NCI-H2171 (cell line): ENCODE data around the gene CFAP61.

Source experiments
- DNase-seq: peaks from one replicate; lab custom pipeline; 2025; lab: John Stamatoyannopoulos, UW

The CFAP61 gene

GRCh38 chr20:20037960-20038359, 14.4 kb upstream of the CFAP61 start:
- no peak for DNase-seq

- no peak for DNase-seq
These were observed 13.7 kb upstream of the CFAP61 start for GRCh38 chr20:20038586-20038985.

GRCh38 chr20:20039752-20040387, 12.5 kb upstream of the CFAP61 start:
- DNase-seq: no peak

- DNase-seq: no peak
These were observed 612 bp upstream of the CFAP61 start for GRCh38 chr20:20051767-20052073.

GRCh38 chr20:20060234-20060998, 8.1 kb downstream of the CFAP61 start:
- DNase-seq: no peak

GRCh38 chr20:20063941-20064702, 11.8 kb downstream of the CFAP61 start:
- no peak for DNase-seq

GRCh38 chr20:20065361-20065760, 13.0 kb downstream of the CFAP61 start:
- DNase-seq: no peak

- DNase-seq: no peak
These were observed 18.8 kb downstream of the CFAP61 start for GRCh38 chr20:20070871-20071726.

GRCh38 chr20:20073801-20074371, 21.6 kb downstream of the CFAP61 start:
- peak; percentile 83 for DNase-seq

GRCh38 chr20:20075032-20075431, 22.7 kb downstream of the CFAP61 start:
- no peak for DNase-seq

GRCh38 chr20:20076297-20077065, 24.1 kb downstream of the CFAP61 start:
- no peak for DNase-seq

- DNase-seq: no peak
These were observed 25.7 kb downstream of the CFAP61 start for GRCh38 chr20:20078041-20078440.

- DNase-seq: peak; percentile 78
These were observed 26.9 kb downstream of the CFAP61 start for GRCh38 chr20:20079102-20079784.

GRCh38 chr20:20083807-20084206, 31.5 kb downstream of the CFAP61 start:
- peak; percentile 87 for DNase-seq

GRCh38 chr20:20084296-20084752, 32.0 kb downstream of the CFAP61 start:
- peak; percentile 68 for DNase-seq

GRCh38 chr20:20085071-20085470, 32.7 kb downstream of the CFAP61 start:
- no peak for DNase-seq

- DNase-seq: no peak
These were observed 33.5 kb downstream of the CFAP61 start for GRCh38 chr20:20085812-20086211.

GRCh38 chr20:20089018-20089417, 36.7 kb downstream of the CFAP61 start:
- no peak for DNase-seq

- DNase-seq: no peak
These were observed 37.6 kb downstream of the CFAP61 start for GRCh38 chr20:20089939-20090338.

GRCh38 chr20:20092827-20093226, 40.5 kb downstream of the CFAP61 start:
- no peak for DNase-seq
